Activated T-helper 1 cell treated with anti-CD3 and anti-CD28 coated beads, Interleukin-12 subunit alpha, Interleukin-12 subunit beta, Interleukin-2, Interleukin-4 antibody, amounts not matched to agents 30 ng/mL and 10 ng/mL and 1 ng/mL, durations not matched to agents 14 hours and 24 hours and 36 hours (primary cell): ENCODE measurements around the gene GPA33. TPM values are rescaled to one million over a fixed set of nuclear protein-coding genes. Genes with fewer than 3 reads are reported as not detected.

Experiments
- DNase-seq: peaks from one replicate; pipeline ENCODE4 v3.0.0; 2021; ENCODE audit warnings: low spot score
- H3K27ac Mint-ChIP-seq: one replicate; pipeline ENCODE4 v1.8.0; 2021; ENCODE audit warnings: mild to moderate bottlenecking, mixed read lengths
- H3K27me3 Mint-ChIP-seq: one replicate; pipeline ENCODE4 v1.8.0; 2022; ENCODE audit warnings: mild to moderate bottlenecking, moderate library complexity, mixed read lengths; ENCODE audit not compliant: insufficient read depth
- H3K36me3 Mint-ChIP-seq: one replicate; pipeline ENCODE4 v1.8.0; 2021; ENCODE audit warnings: low read depth, mixed read lengths
- H3K4me1 Mint-ChIP-seq: one replicate; pipeline ENCODE4 v1.8.0; 2021; ENCODE audit warnings: low read depth, mixed read lengths
- H3K4me3 Mint-ChIP-seq: one replicate; pipeline ENCODE4 v1.8.0; 2021; ENCODE audit warnings: mild to moderate bottlenecking, moderate library complexity, mixed read lengths
- H3K9me3 Mint-ChIP-seq: one replicate; pipeline ENCODE4 v1.8.0; 2021; ENCODE audit warnings: mixed read lengths
- intact Hi-C: fragments of 100-400 bp; cut with micrococcal nuclease; formaldehyde crosslinking; loops from one replicate; pipeline ENCODE4 v1.15.1; 2024
- total RNA-seq: library from RNA; stranded (reverse); gene quantifications from 2 replicates; pipeline ENCODE4 v1.2.3, GENCODE V29; 2022

GPA33 gene
- total RNA-seq, 1 donor from 2014 or later: 0.08 TPM

DNA sequence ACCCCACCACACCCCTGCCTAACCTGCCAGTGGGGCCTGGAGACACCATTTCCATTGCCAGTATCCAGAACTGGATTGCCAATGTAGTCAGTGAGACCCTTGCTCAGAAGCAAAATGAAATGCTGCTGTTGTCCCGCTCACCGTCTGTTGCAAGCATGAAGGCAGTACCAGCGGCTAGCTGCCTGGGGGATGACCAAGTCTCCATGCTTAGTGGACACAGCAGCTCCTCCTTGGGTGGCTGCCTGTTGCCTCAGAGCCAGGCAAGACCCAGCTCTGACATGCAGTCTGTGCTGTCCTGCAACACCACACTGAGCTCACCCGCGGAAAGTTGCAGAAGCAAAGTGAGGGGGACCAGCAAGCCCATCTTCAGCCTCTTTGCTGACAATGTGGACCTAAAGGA is 37.1 kb upstream of the GPA33 start:
- H3K4me1 Mint-ChIP-seq: no peaks in the 10 kb centered on the region
- no peak for DNase-seq
- no peaks in the 10 kb centered on the region for H3K36me3 Mint-ChIP-seq
- peaks cover 20% of the 10 kb centered on the region for H3K27me3 Mint-ChIP-seq
- H3K27ac Mint-ChIP-seq: no peak overlapping the region
- no peaks in the 10 kb centered on the region for H3K9me3 Mint-ChIP-seq
- intact Hi-C loops: no loop called here
- H3K4me3 Mint-ChIP-seq: no peak overlapping the region

DNA sequence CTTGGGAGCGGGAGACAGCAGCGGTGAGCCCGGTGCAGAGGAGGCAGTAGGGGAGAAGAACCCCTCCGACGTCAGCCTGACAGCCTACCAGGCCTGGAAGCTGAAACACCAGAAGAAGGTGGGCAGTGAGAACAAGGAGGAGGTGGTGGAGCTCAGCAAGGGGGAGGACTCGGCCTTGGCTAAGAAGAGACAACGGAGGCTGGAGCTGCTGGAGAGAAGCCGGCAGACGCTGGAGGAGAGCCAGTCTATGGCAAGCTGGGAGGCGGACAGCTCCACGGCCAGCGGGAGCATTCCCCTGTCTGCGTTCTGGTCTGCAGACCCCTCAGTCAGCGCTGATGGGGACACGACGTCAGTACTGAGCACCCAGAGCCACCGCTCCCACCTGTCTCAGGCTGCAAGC is 36.6 kb upstream of the GPA33 start:
- Mint-ChIP-seq H3K36me3 (no peaks in the 10 kb centered on the region), H3K27me3 (peaks cover 20% of the 10 kb centered on the region), H3K4me3 (no peak overlapping the region), H3K4me1 (no peaks in the 10 kb centered on the region), H3K27ac (no peak overlapping the region), H3K9me3 (no peaks in the 10 kb centered on the region)
- DNase-seq: no peak
- intact Hi-C loops: no loop called here

DNA sequence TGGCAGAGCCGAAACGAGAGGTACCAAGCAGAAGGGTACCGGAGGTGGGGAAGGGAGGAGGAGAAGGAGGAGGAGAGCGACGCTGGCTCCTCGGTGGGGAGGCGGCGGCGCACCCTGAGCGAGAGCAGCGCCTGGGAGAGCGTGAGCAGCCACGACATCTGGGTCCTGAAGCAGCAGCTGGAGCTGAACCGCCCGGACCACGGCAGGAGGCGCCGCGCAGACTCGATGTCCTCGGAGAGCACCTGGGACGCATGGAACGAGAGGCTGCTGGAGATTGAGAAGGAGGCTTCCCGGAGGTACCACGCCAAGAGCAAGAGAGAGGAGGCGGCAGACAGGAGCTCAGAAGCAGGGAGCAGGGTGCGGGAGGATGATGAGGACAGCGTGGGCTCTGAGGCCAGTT is 36.1 kb upstream of the GPA33 start:
- no peak for DNase-seq
- H3K4me1 Mint-ChIP-seq: peaks cover 2% of the 10 kb centered on the region
- H3K4me3 Mint-ChIP-seq: no peak overlapping the region
- intact Hi-C loops: no loop called here
- H3K36me3 Mint-ChIP-seq: no peaks in the 10 kb centered on the region
- no peak overlapping the region for H3K27ac Mint-ChIP-seq
- H3K9me3 Mint-ChIP-seq: no peaks in the 10 kb centered on the region
- H3K27me3 Mint-ChIP-seq: peaks cover 20% of the 10 kb centered on the region

GRCh38 chr1:167122568-167122967 is 32.4 kb upstream of the GPA33 start:
- Mint-ChIP-seq H3K27ac (no peak overlapping the region), H3K27me3 (peaks cover 8% of the 10 kb centered on the region), H3K36me3 (no peaks in the 10 kb centered on the region), H3K9me3 (no peaks in the 10 kb centered on the region), H3K4me3 (no peak overlapping the region), H3K4me1 (peaks cover 6% of the 10 kb centered on the region)
- intact Hi-C loops: loop anchor here (5.0 kb wide), 2 partner anchors 100 to 210 kb away; partner anchors contain the start of gene POU2F1
- DNase-seq: no peak

DNA sequence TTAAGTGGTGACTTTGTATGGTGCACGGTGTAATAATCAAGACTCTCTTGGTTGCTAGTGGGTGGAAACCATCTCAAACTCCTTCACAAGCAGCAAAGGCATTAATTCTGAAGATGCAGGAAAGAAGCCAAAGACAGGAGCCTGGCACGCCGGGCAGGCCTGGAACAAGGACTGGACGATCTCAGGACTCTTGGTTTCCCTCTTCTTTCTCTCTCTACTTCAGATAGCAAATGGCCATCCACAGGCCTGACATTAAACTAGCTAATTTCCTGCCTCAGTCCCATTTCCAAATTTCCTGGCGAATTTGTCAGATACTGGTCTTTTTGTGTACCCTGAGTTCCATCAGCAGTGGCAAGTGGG is 31.9 kb upstream of the GPA33 start:
- H3K27ac Mint-ChIP-seq: no peak overlapping the region
- intact Hi-C loops: loop anchor here (5.0 kb wide), 2 partner anchors 100 to 210 kb away; partner anchors contain the start of gene POU2F1
- no peaks in the 10 kb centered on the region for H3K36me3 Mint-ChIP-seq
- peaks cover 6% of the 10 kb centered on the region for H3K4me1 Mint-ChIP-seq
- H3K9me3 Mint-ChIP-seq: no peaks in the 10 kb centered on the region
- peak overlapping the region; percentile 43 for H3K4me3 Mint-ChIP-seq
- H3K27me3 Mint-ChIP-seq: peaks cover 8% of the 10 kb centered on the region
- no peak for DNase-seq

GRCh38 chr1:167121375-167122120 is 31.4 kb upstream of the GPA33 start:
- peak overlapping the region; percentile 80 for H3K4me3 Mint-ChIP-seq
- H3K9me3 Mint-ChIP-seq: no peaks in the 10 kb centered on the region
- peaks cover 8% of the 10 kb centered on the region for H3K27me3 Mint-ChIP-seq
- no peaks in the 10 kb centered on the region for H3K36me3 Mint-ChIP-seq
- peak; percentile 13 for DNase-seq
- H3K4me1 Mint-ChIP-seq: peaks cover 6% of the 10 kb centered on the region
- H3K27ac Mint-ChIP-seq: no peak overlapping the region
- intact Hi-C loops: loop anchor here (2.0 to 5.0 kb wide), 3 partner anchors 19 to 209 kb away; partner anchors contain the start of gene POU2F1

- no peak for DNase-seq
- peak overlapping the region; percentile 80 for H3K4me3 Mint-ChIP-seq
- intact Hi-C loops: loop anchor here (2.0 to 5.0 kb wide), 3 partner anchors 18 to 209 kb away; partner anchors contain the start of gene POU2F1
- H3K27me3 Mint-ChIP-seq: peaks cover 8% of the 10 kb centered on the region
- H3K4me1 Mint-ChIP-seq: peaks cover 6% of the 10 kb centered on the region
- H3K27ac Mint-ChIP-seq: no peak overlapping the region
- no peaks in the 10 kb centered on the region for H3K9me3 Mint-ChIP-seq
- no peaks in the 10 kb centered on the region for H3K36me3 Mint-ChIP-seq
Measured at GRCh38 chr1:167120899-167121298, 30.7 kb upstream of the GPA33 start.

- intact Hi-C loops: loop anchor here (2.0 to 5.0 kb wide), 3 partner anchors 17 to 207 kb away; partner anchors contain the start of gene POU2F1
- no peak overlapping the region for H3K27ac Mint-ChIP-seq
- H3K36me3 Mint-ChIP-seq: no peaks in the 10 kb centered on the region
- DNase-seq: no peak
- H3K27me3 Mint-ChIP-seq: peaks cover 11% of the 10 kb centered on the region
- no peak overlapping the region for H3K4me3 Mint-ChIP-seq
- peaks cover 13% of the 10 kb centered on the region for H3K4me1 Mint-ChIP-seq
- H3K9me3 Mint-ChIP-seq: no peaks in the 10 kb centered on the region
Measured at GRCh38 chr1:167119696-167120095, 29.5 kb upstream of the GPA33 start.

- peaks cover 18% of the 10 kb centered on the region for H3K4me1 Mint-ChIP-seq
- no peaks in the 10 kb centered on the region for H3K36me3 Mint-ChIP-seq
- intact Hi-C loops: no loop called here
- peaks cover 12% of the 10 kb centered on the region for H3K27me3 Mint-ChIP-seq
- DNase-seq: no peak
- H3K4me3 Mint-ChIP-seq: no peak overlapping the region
- no peaks in the 10 kb centered on the region for H3K9me3 Mint-ChIP-seq
- no peak overlapping the region for H3K27ac Mint-ChIP-seq
Measured at GRCh38 chr1:167118188-167118587, 28.0 kb upstream of the GPA33 start.

GRCh38 chr1:167117225-167117624 is 27.0 kb upstream of the GPA33 start:
- Mint-ChIP-seq H3K27ac (no peak overlapping the region), H3K27me3 (peaks cover 12% of the 10 kb centered on the region), H3K4me3 (no peak overlapping the region), H3K9me3 (no peaks in the 10 kb centered on the region), H3K36me3 (no peaks in the 10 kb centered on the region), H3K4me1 (peaks cover 18% of the 10 kb centered on the region)
- no peak for DNase-seq
- intact Hi-C loops: no loop called here

GRCh38 chr1:167116174-167116573 is 26.0 kb upstream of the GPA33 start:
- Mint-ChIP-seq H3K4me1 (peaks cover 22% of the 10 kb centered on the region), H3K36me3 (no peaks in the 10 kb centered on the region), H3K27me3 (peaks cover 12% of the 10 kb centered on the region), H3K27ac (no peak overlapping the region), H3K4me3 (no peak overlapping the region), H3K9me3 (peaks cover 3% of the 10 kb centered on the region)
- intact Hi-C loops: no loop called here
- no peak for DNase-seq

GRCh38 chr1:167115655-167116054 is 25.5 kb upstream of the GPA33 start:
- Mint-ChIP-seq H3K9me3 (peaks cover 8% of the 10 kb centered on the region), H3K36me3 (peaks cover 4% of the 10 kb centered on the region), H3K27me3 (peaks cover 12% of the 10 kb centered on the region), H3K4me1 (peaks cover 25% of the 10 kb centered on the region), H3K4me3 (no peak overlapping the region), H3K27ac (no peak overlapping the region)
- intact Hi-C loops: no loop called here
- no peak for DNase-seq

- intact Hi-C loops: no loop called here
- H3K36me3 Mint-ChIP-seq: peaks cover 10% of the 10 kb centered on the region
- no peak overlapping the region for H3K27ac Mint-ChIP-seq
- peaks cover 34% of the 10 kb centered on the region for H3K4me1 Mint-ChIP-seq
- H3K9me3 Mint-ChIP-seq: peaks cover 17% of the 10 kb centered on the region
- no peak for DNase-seq
- peaks cover 12% of the 10 kb centered on the region for H3K27me3 Mint-ChIP-seq
- no peak overlapping the region for H3K4me3 Mint-ChIP-seq
Measured at GRCh38 chr1:167114725-167115124, 24.5 kb upstream of the GPA33 start.
